Mucosa of descending colon (tissue), 3 donors: ENCODE measurements around the gene ASCL5. TPM values are rescaled to one million over a fixed set of nuclear protein-coding genes. Genes with fewer than 3 reads are reported as not detected.

Experiments
- ATAC-seq: fragments of 200-7000 bp; cut with Tn5 transposase; one replicate; pipeline ENCODE4 v1.9.1; 2020; ENCODE audit warnings: mild to moderate bottlenecking, moderate library complexity
- DNase-seq, 3 donors: peaks; one replicate each; pipeline ENCODE4 v3.0.0-alpha.2; 2020
- H3K36me3 ChIP-seq: fragments of 200-600 bp; one replicate; pipeline ENCODE4 v1.8.0; 2021; ENCODE audit warnings: low read depth, mild to moderate bottlenecking
- H3K4me1 ChIP-seq: fragments of 200-600 bp; one replicate; pipeline ENCODE4 v1.8.0; 2021; ENCODE audit warnings: low read depth, mild to moderate bottlenecking
- H3K4me3 ChIP-seq: fragments of 200-600 bp; one replicate; pipeline ENCODE4 v1.8.0; 2021; ENCODE audit warnings: mild to moderate bottlenecking
- H3K9me3 ChIP-seq: fragments of 200-600 bp; one replicate; pipeline ENCODE4 v1.8.0; 2021; ENCODE audit warnings: mild to moderate bottlenecking
- CTCF ChIP-seq: fragments of 200-600 bp; IDR thresholded peaks from one replicate; pipeline ENCODE4 v1.8.0; 2022; ENCODE audit warnings: antibody characterized with exemption, mild to moderate bottlenecking
- intact Hi-C, 2 donors: fragments of 100-400 bp; cut with DNase I in 1 of 2; cut with micrococcal nuclease in 1 of 2; formaldehyde crosslinking; loops; one replicate each; pipeline versions ENCODE4 v1.11.0 to v1.11.1; 2022; cut with DNase I, micrococcal nuclease
- total RNA-seq, 3 donors: library from RNA; stranded (reverse); fragmentation: NEBNext Ultra II Directional in 2 of 3; extraction: Animal tissue kit (Norgen Biotek cat#: 25700) in 2 of 3; gene quantifications; one replicate each; pipeline versions ENCODE4 v1.2.1 to v1.2.4, GENCODE V29; 2021 to 2023
- donor health status: DM: no; HTN: no; CAD: no; lungs with moderate emphysema.
- donor health status: DM: no; HTN: no; CAD: no.
- donor health status: DM: no; HTN: yes; CAD: no.

Gene ASCL5
- total RNA-seq, 3 donors from 2014 or later, result not detected

GRCh38 chr1:201142849-201143725 lies 16.1 kb upstream of the ASCL5 start:
- DNase-seq (no peak), ATAC-seq (no peak)

GRCh38 chr1:201142011-201142848 lies 15.2 kb upstream of the ASCL5 start:
- ATAC-seq, result peak; percentile 9
- H3K9me3 ChIP-seq, result no peaks in the 10 kb centered on the region
- H3K4me1 ChIP-seq, result no peaks in the 10 kb centered on the region
- no peaks in the 10 kb centered on the region for H3K36me3 ChIP-seq
- no peak for TF ChIP-seq CTCF
- intact Hi-C loops, result no loop called here
- no peak overlapping the region for H3K4me3 ChIP-seq
- peak in 1 of 3 donors; percentile 15 for DNase-seq

More at GRCh38 chr1:201142849-201143725, 16.1 kb upstream of the ASCL5 start:
- Histone ChIP-seq H3K36me3 (no peaks in the 10 kb centered on the region), H3K4me3 (no peak overlapping the region), H3K4me1 (no peaks in the 10 kb centered on the region), H3K9me3 (no peaks in the 10 kb centered on the region)
- intact Hi-C loops, result no loop called here
- no peak for TF ChIP-seq CTCF

GRCh38 chr1:201141418-201141817 lies 14.4 kb upstream of the ASCL5 start:
- intact Hi-C loops, result no loop called here
- Histone ChIP-seq H3K36me3 (no peaks in the 10 kb centered on the region), H3K9me3 (no peaks in the 10 kb centered on the region), H3K4me1 (no peaks in the 10 kb centered on the region), H3K4me3 (no peak overlapping the region)
- TF ChIP-seq CTCF, result no peak
- ATAC-seq (peak; percentile 21), DNase-seq (no peak)

GRCh38 chr1:201140941-201141260 lies 13.9 kb upstream of the ASCL5 start:
- DNase-seq (no peak), ATAC-seq (no peak)
- Histone ChIP-seq H3K36me3 (no peaks in the 10 kb centered on the region), H3K4me3 (no peak overlapping the region), H3K9me3 (no peaks in the 10 kb centered on the region), H3K4me1 (no peaks in the 10 kb centered on the region)
- intact Hi-C loops, result no loop called here
- no peak for TF ChIP-seq CTCF

- H3K4me1 ChIP-seq, result no peaks in the 10 kb centered on the region
- no peaks in the 10 kb centered on the region for H3K9me3 ChIP-seq
- no peaks in the 10 kb centered on the region for H3K36me3 ChIP-seq
- ATAC-seq, result no peak
- TF ChIP-seq CTCF, result no peak
- intact Hi-C loops, result no loop called here
- no peak for DNase-seq
- H3K4me3 ChIP-seq, result no peak overlapping the region
Measured at GRCh38 chr1:201140235-201140940, 13.4 kb upstream of the ASCL5 start.
